K562 (cell line): ENCODE results near the gene PTPRU.

Experiments
- SRSF7 ChIP-seq: fragments of 200-400 bp; formaldehyde crosslinking; optimal IDR thresholded peaks from 2 replicates; pipeline ENCODE3; 2017; ENCODE audit warnings: mild to moderate bottlenecking, low read depth, low read length
- TBP ChIP-seq: optimal IDR thresholded peaks from 2 replicates; pipeline ENCODE3; 2011; ENCODE audit warnings: low read depth, low read length, improper control_type of control experiment

DNA sequence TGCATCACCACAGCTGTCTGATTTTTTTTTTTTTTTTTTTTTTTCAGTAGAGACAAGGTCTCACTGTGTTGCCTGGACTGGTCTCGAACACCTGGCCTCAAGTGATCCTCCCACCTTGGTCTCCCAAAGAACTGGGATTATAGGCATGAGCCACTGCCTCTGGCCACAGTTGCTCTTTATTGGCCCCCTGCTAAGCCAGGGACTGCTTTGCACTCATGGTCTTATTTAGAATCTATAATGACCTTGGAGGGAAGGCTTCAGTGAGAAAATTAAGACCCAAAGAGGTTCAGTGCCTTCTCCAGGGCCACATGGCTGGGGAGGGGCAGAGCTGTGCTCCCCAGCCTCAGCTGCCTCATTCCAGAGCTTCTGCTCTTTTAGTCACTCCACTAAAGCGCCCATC lies 84.9 kb downstream of the PTPRU start:
- TF ChIP-seq TBP (no peak), SRSF7 (no peak)
